NCI-H1694 (cell line): Measurements from ENCODE around the gene AMMECR1L.
"Not testable (repeated sequence)": the region's sequence is repeated elsewhere in the genome, so short reads cannot be mapped to it uniquely, and the experiment has no call there.

Experiments
- DNase-seq: peaks from one replicate; lab custom pipeline; 2025; lab: John Stamatoyannopoulos, UW

Gene AMMECR1L

GRCh38 chr2:127885780-127886592, at the start of gene AMMECR1L:
Gene AMMECR1L (minus strand): TSS chr2:127885956. CDS start chr2:127874234, 11,722 bp downstream.
- not testable (repeated sequence) for DNase-seq

GRCh38 chr2:127935337-127935736, 49.6 kb upstream of the AMMECR1L start:
- DNase-seq, result no peak

GRCh38 chr2:127932199-127932876, 46.6 kb upstream of the AMMECR1L start:
- DNase-seq, result no peak

GRCh38 chr2:127929449-127929848, 43.7 kb upstream of the AMMECR1L start:
- no peak for DNase-seq

- no peak for DNase-seq
Observed at GRCh38 chr2:127927384-127927783, 41.6 kb upstream of the AMMECR1L start.

GRCh38 chr2:127917916-127918315, 32.2 kb upstream of the AMMECR1L start:
- DNase-seq, result no peak

- no peak for DNase-seq
Observed at GRCh38 chr2:127913808-127914457, 28.2 kb upstream of the AMMECR1L start.

GRCh38 chr2:127911737-127912136, 26.0 kb upstream of the AMMECR1L start:
- no peak for DNase-seq

GRCh38 chr2:127910415-127910814, 24.7 kb upstream of the AMMECR1L start:
- no peak for DNase-seq

GRCh38 chr2:127909019-127909418, 23.3 kb upstream of the AMMECR1L start:
- DNase-seq, result no peak

- DNase-seq, result not testable (repeated sequence)
Observed at GRCh38 chr2:127907733-127908400, 22.1 kb upstream of the AMMECR1L start.

GRCh38 chr2:127906206-127906926, 20.6 kb upstream of the AMMECR1L start:
- DNase-seq, result no peak

- no peak for DNase-seq
Observed at GRCh38 chr2:127901339-127902056, 15.7 kb upstream of the AMMECR1L start.

- no peak for DNase-seq
Observed at GRCh38 chr2:127897531-127898211, 11.9 kb upstream of the AMMECR1L start.

GRCh38 chr2:127893494-127893893, 7.7 kb upstream of the AMMECR1L start:
- DNase-seq, result no peak

- DNase-seq, result no peak
Observed at GRCh38 chr2:127893033-127893432, 7.3 kb upstream of the AMMECR1L start.

GRCh38 chr2:127891811-127892210, 6.1 kb upstream of the AMMECR1L start:
- DNase-seq, result no peak

- DNase-seq, result not testable (repeated sequence)
Observed at GRCh38 chr2:127890756-127891155, 5.0 kb upstream of the AMMECR1L start.

- no peak for DNase-seq
Observed at GRCh38 chr2:127888772-127889171, 3.0 kb upstream of the AMMECR1L start.

- DNase-seq, result no peak
Observed at GRCh38 chr2:127887776-127888130, 2.0 kb upstream of the AMMECR1L start.
